GM19372 (cell line): ENCODE results near the gene VPS52.

Experiments used
- ATAC-seq: cut with Tn5 transposase; IDR thresholded peaks from one replicate; pipeline ENCODE4 v1.9.1; 2021; ENCODE audit warnings: mild to moderate bottlenecking, low read depth, moderate library complexity; ENCODE audit not compliant: unreplicated experiment

VPS52 gene

DNA sequence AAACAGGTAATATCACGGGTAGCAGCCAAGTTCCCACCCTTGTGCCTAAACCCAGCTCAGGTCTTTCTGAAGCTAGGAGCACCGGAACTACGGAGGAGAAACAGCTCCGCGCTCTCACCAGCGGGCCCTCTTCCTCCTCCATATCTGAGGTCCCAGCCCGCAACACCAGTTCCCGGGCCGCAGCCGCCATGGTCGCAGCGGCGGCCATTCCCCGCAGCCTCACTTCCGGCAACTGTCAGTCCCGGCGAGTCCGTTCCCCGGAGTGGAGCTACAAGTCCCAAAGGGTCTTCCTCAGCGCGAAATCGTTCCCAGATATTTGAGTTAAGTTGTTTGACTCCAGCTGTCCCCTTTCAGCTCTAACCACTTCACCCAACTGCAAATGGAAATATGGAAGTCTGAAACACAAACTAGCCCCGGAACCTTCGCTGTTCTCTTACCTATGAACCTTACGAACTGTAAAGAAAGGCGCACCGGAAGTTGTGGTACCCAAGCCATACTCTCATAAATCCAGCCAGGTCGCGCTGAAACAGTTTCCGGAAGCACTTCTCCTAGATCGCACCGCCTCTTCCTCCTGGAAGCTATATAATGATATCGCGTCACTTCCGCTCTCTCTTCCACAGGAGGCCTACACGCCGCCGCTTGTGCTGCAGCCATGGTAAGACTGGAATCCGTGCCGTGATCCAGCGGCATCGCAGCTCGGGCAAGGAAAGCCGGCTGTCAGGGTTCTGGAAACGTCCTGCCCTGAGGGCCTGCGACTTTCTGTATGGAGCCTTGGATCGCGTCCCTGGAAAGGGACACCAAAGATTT, at the start of gene VPS52, which contains the start of gene RPS18:
Gene VPS52, minus strand, starts transcription at position 409 of the 807 bp plus-strand sequence. Its CDS starts 201 bp downstream, at position 208.
Gene RPS18, plus strand, starts transcription at position 608 of the 807 bp plus-strand sequence. Its CDS starts 45 bp downstream, at position 653.
- peak; percentile 83 for ATAC-seq

DNA sequence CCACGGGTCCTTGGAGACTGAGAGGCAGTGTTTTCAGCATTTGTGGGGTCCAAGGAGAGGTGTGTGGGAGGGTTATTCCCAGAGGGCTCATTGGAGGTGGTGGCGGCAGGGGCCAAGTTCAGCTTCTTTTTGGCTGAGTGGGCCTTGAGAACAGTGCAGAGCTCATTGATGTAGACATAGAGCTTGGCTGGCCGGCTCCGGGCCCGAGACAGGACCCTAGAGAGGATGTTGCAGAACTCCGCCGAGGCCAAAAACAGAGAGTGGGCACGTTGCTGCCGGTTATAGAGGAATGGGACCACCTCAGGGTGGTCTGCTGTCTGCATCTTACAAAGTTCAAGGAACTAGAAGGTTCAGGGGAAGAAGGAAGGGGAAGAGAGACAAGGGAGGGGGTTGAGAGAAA, 49.6 kb upstream of the VPS52 start:
- no peak for ATAC-seq

- no peak for ATAC-seq
Measured at GRCh38 chr6:33320315-33321181, 48.9 kb upstream of the VPS52 start.

- no peak for ATAC-seq
Measured at GRCh38 chr6:33319939-33320314, 48.3 kb upstream of the VPS52 start.

DNA sequence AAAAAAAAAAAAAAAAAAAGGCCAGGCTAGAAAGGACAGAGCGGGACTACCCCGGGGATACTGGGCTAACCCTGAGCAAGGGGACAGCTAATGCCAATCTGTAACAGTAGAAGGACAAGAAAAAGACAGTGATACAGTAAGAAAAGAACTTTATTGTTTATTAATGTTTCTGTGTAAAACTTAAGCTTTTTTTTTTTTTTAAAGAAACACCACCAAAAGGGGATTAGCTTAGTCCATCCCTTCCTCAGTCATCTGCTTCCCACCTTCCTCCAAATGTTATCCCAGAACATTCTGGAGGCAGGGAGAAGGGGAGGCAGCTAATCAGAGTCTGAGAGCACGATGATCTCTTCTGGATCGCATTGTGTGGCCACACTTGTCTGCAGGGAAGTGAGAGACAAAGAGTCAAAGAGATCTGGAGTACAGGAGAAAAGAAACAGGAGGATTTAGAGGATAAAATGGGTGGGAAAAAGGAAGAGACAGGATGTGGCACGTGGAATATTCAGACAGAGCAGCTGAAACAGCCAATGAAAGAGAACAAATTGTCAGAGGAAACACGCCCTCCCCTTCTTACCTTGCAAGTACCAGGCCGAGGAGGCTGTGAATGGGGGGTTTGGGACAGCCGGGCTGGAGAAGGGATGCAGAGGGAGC, 46.9 kb upstream of the VPS52 start:
- ATAC-seq, result no peak

DNA sequence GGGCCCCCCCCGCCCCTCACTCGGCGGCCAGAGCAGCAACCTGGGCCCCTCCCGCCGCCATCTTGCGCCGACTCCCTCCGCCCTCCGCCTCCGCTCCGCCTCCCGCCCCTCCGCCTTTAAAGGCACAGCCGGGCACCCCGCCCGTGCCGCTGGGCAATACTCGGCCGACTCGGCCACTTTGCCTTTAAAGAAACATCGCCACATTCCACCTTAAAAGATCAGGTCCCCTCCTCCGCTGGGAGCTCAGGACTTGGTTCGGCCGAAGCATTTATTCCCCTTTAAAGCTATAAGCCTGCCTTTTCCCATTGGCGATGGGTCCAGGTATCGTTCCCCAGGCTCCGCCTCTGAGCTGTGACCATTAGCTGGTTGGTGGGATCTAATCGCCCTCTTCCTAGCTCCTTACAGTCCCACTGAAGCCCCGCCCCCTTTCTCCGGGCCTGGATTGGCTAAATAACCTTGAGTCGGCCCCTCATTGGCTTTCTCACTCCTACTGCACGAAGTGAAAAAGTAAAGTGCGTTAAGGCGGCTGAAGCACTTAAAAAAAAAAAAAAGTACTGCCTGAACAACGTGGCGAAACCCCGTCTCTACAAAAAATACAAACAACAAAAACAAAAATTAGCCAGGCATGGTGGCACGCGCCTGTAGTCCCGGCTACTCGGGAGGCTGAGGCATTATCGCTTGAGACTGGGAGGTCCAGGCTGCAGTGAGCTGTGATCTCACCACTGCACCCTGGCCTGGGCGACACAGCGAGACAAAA, 46.2 kb upstream of the VPS52 start, which contains the start of gene ZBTB22:
Gene ZBTB22, minus strand, starts transcription at position 76 of the 757 bp plus-strand sequence. CDS start 828 bp downstream, outside the sequence.
- ATAC-seq, result peak; percentile 50

GRCh38 chr6:33317419-33317668, 45.7 kb upstream of the VPS52 start:
- ATAC-seq, result no peak

GRCh38 chr6:33316603-33317418, 45.1 kb upstream of the VPS52 start:
- no peak for ATAC-seq

- ATAC-seq, result no peak
Measured at GRCh38 chr6:33315793-33316602, 44.3 kb upstream of the VPS52 start.

GRCh38 chr6:33314943-33315792, 43.5 kb upstream of the VPS52 start:
- no peak for ATAC-seq

- ATAC-seq, result no peak
Measured at GRCh38 chr6:33314515-33314942, 42.9 kb upstream of the VPS52 start.

GRCh38 chr6:33313709-33314514, 42.2 kb upstream of the VPS52 start, which contains the start of gene TAPBP:
Gene TAPBP (minus strand): TSS chr6:33314078. CDS start chr6:33314041, 37 bp downstream.
- ATAC-seq, result peak; percentile 35

DNA sequence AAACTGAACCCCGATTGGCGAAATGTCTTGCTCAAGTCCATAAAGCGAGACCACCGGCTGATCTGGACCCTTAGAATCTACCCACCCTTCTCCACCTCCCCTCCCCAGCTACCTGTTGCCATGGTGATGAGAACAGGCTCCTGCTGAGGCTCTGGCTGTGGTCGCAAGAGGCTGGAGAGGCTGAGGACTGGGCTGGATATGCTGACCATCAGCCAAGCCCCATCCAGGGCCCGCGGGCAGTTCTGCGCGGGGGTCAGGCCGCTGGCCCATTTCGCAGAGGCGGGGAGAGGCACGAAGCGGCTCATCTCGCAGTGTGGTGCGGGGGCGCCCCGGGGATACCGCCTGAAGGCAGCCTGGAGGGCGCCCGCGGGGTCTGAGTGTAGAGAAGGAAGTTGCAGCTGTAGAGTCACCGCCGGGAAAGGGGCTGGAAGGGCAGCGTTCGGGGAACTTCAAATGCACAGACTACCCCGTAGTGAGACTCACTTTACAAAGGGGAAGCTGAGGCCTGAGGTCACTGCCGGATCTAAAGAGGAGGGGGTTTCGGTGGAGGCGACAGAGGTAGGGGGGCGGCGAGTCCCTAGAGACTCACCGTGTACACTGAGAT, 41.5 kb upstream of the VPS52 start:
- ATAC-seq, result peak; percentile 2

- ATAC-seq, result no peak
Measured at GRCh38 chr6:33312361-33313104, 40.9 kb upstream of the VPS52 start.

GRCh38 chr6:33306356-33306755, 34.7 kb upstream of the VPS52 start:
- no peak for ATAC-seq

DNA sequence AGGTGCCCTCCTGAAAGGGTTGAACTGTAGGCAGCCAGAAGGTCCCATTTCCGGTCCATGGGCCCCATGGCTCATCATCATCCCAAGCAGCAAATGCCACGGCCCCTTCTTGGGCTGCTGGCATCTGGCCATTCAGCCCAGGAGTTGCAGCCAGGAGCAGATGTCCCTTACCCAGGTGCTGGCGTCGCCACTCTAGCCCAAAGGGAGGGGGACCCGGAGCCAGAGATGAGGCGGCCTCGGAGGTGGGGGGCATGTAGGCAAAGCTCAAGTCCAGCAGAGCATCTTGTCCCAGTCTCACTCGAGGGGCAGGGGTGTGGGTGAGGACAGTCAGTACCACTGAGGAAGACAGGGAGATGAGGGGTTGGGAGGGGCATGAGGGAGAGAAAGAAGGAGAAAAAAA, 33.4 kb upstream of the VPS52 start:
- no peak for ATAC-seq
